Loucy (cell line): ENCODE results near the gene ADAMTS5.

Experiments
- H2AFZ ChIP-seq: fragments of 200-600 bp; sonication (generic); 2 replicates; pipeline ENCODE4 v1.6.0; 2016; ENCODE audit warnings: antibody characterized with exemption, mild to moderate bottlenecking, low read length, moderate library complexity
- H3F3A ChIP-seq: fragments of 200-600 bp; 2 replicates; pipeline ENCODE4 v1.6.0; 2016; ENCODE audit warnings: antibody characterized with exemption, low read depth, mild to moderate bottlenecking
- H3K27me3 ChIP-seq: fragments of 200-600 bp; sonication (generic); 2 replicates; pipeline ENCODE4 v1.6.1; 2014; ENCODE audit warnings: low read length, mild to moderate bottlenecking; ENCODE audit not compliant: insufficient read depth, poor library complexity, severe bottlenecking
- H3K36me3 ChIP-seq: fragments of 200-600 bp; sonication (generic); 2 replicates; pipeline ENCODE4 v1.6.1; 2016; ENCODE audit warnings: low read length; ENCODE audit not compliant: insufficient read depth
- H3K4me1 ChIP-seq: fragments of 200-600 bp; sonication (generic); 2 replicates; pipeline ENCODE4 v1.5.1; 2014; ENCODE audit warnings: low read length, mild to moderate bottlenecking; ENCODE audit not compliant: insufficient read depth, poor library complexity, severe bottlenecking
- H3K4me2 ChIP-seq: fragments of 200-600 bp; sonication (generic); 2 replicates; pipeline ENCODE4 v1.6.0; 2014; ENCODE audit warnings: antibody characterized with exemption, low read length, low read depth, mild to moderate bottlenecking; ENCODE audit not compliant: poor library complexity, severe bottlenecking
- H3K4me3 ChIP-seq: fragments of 200-600 bp; sonication (generic); 2 replicates; pipeline ENCODE4 v1.5.1; 2014; ENCODE audit warnings: low read length, mild to moderate bottlenecking, mixed read lengths; ENCODE audit not compliant: poor library complexity, severe bottlenecking
- H3K79me2 ChIP-seq: fragments of 200-600 bp; sonication (generic); 2 replicates; pipeline ENCODE4 v1.6.1; 2014; ENCODE audit warnings: low read length; ENCODE audit not compliant: insufficient read depth
- H3K9ac ChIP-seq: fragments of 200-600 bp; sonication (generic); 2 replicates; pipeline ENCODE4 v1.6.0; 2014; ENCODE audit warnings: mild to moderate bottlenecking, low read depth, low read length, moderate library complexity; ENCODE audit not compliant: poor library complexity, severe bottlenecking
- H3K9me2 ChIP-seq: fragments of 200-600 bp; sonication (generic); replicated peaks from 2 replicates; pipeline ENCODE4 v1.6.1; 2016; ENCODE audit warnings: low read depth, low read length, mixed read lengths
- H3K9me3 ChIP-seq: fragments of 200-600 bp; sonication (generic); 2 replicates; pipeline ENCODE4 v1.6.1; 2014; ENCODE audit warnings: mild to moderate bottlenecking, antibody characterized with exemption, low read length, low read depth; ENCODE audit not compliant: insufficient read depth
- H4K20me1 ChIP-seq: fragments of 200-600 bp; sonication (generic); 2 replicates; pipeline ENCODE4 v1.6.0; 2014; ENCODE audit warnings: antibody characterized with exemption, low read length, mild to moderate bottlenecking; ENCODE audit not compliant: insufficient read depth, poor library complexity, severe bottlenecking
- CTCF ChIP-seq: fragments of 200-600 bp; sonication (generic); conservative IDR thresholded peaks from 2 replicates; pipeline ENCODE4 v1.5.1; 2014; ENCODE audit warnings: mild to moderate bottlenecking, antibody characterized with exemption, low read length
- EZH2phosphoT487 ChIP-seq: fragments of 200-600 bp; IDR thresholded peaks from 2 replicates; pipeline ENCODE4 v1.6.1; 2018; ENCODE audit warnings: antibody characterized with exemption, mild to moderate bottlenecking, moderate library complexity, borderline replicate concordance

Gene ADAMTS5

DNA sequence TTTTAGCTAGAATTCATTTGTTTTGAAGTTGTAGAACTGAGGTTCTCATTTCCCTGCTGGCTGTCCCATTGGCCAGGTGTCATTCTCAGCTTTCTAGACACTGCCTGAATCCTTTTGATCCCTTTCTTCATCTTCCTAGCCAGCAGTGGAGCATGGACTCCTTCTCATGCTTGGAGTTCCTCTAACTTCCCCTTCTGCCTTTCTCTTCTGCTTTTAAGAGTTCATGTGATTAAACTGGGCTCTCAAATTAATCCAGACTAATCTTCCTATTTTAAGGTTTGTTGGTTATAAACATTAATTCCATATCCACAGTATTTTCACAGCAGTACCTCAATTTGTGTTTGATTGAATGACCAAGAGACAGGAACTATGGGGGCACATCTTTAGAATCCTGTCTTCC lies 52.3 kb downstream of the ADAMTS5 start:
- no peaks in the 10 kb centered on the region for H3K9me2 ChIP-seq
- no peaks in the 10 kb centered on the region; the same call in 1 of the 2 replicates for H3K9me3 ChIP-seq

GRCh38 chr21:26912466-26912865 lies 54.4 kb downstream of the ADAMTS5 start:
- Histone ChIP-seq H3K9me2 (no peaks in the 10 kb centered on the region), H3F3A (no peaks in the 10 kb centered on the region), H3K4me3 (no peak overlapping the region), H3K27me3 (no peaks in the 10 kb centered on the region), H3K4me2 (no peak overlapping the region), H3K9me3 (no peaks in the 10 kb centered on the region; the same call in 1 of the 2 replicates), H4K20me1 (no peaks in the 10 kb centered on the region), H2AFZ (no peak overlapping the region), H3K9ac (no peak overlapping the region), H3K4me1 (no peaks in the 10 kb centered on the region), H3K36me3 (no peaks in the 10 kb centered on the region), H3K79me2 (no peaks in the 10 kb centered on the region)
- TF ChIP-seq CTCF (no peak), EZH2phosphoT487 (no peak)

More for the DNA sequence above, 52.3 kb downstream of the ADAMTS5 start:
- H3K4me2 ChIP-seq: no peak overlapping the region
- H3K79me2 ChIP-seq: no peaks in the 10 kb centered on the region
- no peak overlapping the region for H2AFZ ChIP-seq
- no peak overlapping the region for H3K4me3 ChIP-seq
- H4K20me1 ChIP-seq: no peaks in the 10 kb centered on the region
- H3K9ac ChIP-seq: no peak overlapping the region
- H3F3A ChIP-seq: no peaks in the 10 kb centered on the region
- H3K27me3 ChIP-seq: no peaks in the 10 kb centered on the region
- H3K36me3 ChIP-seq: no peaks in the 10 kb centered on the region
- no peaks in the 10 kb centered on the region for H3K4me1 ChIP-seq
- no peak for TF ChIP-seq EZH2phosphoT487
- TF ChIP-seq CTCF: no peak

- no peaks in the 10 kb centered on the region for H3F3A ChIP-seq
Measured at GRCh38 chr21:26909972-26910371, 56.9 kb downstream of the ADAMTS5 start.

More at GRCh38 chr21:26909972-26910371, 56.9 kb downstream of the ADAMTS5 start:
- Histone ChIP-seq H3K27me3 (no peaks in the 10 kb centered on the region), H3K9me3 (no peaks in the 10 kb centered on the region; the same call in 1 of the 2 replicates), H4K20me1 (no peaks in the 10 kb centered on the region), H3K79me2 (no peaks in the 10 kb centered on the region), H3K36me3 (no peaks in the 10 kb centered on the region), H3K4me1 (no peaks in the 10 kb centered on the region), H3K4me2 (no peak overlapping the region), H3K4me3 (no peak overlapping the region), H2AFZ (no peak overlapping the region), H3K9me2 (no peaks in the 10 kb centered on the region), H3K9ac (no peak overlapping the region)
- no peak for TF ChIP-seq EZH2phosphoT487
- no peak for TF ChIP-seq CTCF
